HG03159 (cell line): ENCODE data around the gene SPTLC3.

ENCODE experiments used
- ATAC-seq: cut with Tn5 transposase; IDR thresholded peaks from one replicate; pipeline ENCODE4 v1.9.1; 2021; ENCODE audit warnings: mild to moderate bottlenecking, moderate library complexity; ENCODE audit not compliant: unreplicated experiment

SPTLC3 gene

DNA sequence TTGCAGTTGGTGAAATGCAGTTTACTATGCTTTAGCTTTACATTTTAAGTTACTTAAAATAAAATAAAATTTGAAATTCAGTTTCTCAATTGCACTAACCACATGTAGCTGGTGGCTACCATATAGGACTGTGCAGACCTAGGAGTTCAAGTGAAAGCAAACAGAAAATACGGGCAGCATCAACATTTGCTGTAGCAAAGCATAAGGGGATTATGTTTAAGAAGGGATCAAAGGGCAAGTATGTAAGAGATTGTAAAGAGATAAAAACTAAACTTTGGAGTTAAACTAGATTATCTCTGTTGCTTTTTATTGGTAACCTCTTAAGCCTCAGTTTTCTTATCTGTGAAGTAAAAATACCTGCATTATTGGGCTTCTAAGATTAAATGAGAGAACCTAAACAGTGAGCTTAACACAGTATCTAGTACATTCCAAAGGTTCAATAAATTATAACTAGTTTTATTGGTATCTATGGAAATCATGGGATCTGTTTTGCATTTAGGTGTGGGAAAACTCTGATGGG, 81.2 kb downstream of the SPTLC3 start:
- ATAC-seq: no peak

DNA sequence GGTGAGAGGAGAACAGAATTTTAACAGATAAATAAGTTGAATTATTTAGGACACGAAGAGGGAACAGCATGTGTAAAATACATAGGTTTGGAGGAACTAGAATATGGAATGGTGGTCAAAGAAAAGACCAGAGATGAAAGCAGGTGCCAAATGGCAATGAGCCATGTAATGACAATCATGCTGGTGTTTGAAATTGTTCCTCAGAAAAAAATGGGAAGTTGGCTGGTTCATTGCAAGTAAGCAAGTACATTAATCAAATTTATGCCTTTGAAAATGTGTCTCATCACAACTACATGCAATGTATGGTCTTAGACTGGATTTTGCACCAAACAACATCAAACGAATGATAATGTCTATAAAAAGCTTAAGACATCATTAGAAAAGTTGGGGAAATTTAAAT, 83.3 kb downstream of the SPTLC3 start:
- no peak for ATAC-seq

DNA sequence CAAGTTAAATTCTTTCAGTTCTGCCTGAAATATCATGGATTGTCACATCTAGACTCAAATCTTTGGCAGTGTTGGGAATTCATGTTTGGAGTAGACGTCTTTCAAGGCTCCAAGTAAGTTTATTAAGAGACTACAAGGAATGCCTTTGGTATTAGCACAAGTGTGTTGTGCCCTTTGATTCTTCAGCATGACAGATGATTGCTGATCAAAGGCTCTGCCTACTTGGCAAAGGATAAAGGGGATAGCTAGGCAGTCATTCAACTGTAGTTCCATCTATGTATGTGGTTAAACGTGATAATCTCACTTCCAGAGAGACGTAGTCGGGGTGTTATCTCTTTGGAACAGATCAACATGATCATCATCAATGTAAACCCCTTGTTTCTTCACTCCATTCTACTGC, 86.2 kb downstream of the SPTLC3 start:
- ATAC-seq: no peak

DNA sequence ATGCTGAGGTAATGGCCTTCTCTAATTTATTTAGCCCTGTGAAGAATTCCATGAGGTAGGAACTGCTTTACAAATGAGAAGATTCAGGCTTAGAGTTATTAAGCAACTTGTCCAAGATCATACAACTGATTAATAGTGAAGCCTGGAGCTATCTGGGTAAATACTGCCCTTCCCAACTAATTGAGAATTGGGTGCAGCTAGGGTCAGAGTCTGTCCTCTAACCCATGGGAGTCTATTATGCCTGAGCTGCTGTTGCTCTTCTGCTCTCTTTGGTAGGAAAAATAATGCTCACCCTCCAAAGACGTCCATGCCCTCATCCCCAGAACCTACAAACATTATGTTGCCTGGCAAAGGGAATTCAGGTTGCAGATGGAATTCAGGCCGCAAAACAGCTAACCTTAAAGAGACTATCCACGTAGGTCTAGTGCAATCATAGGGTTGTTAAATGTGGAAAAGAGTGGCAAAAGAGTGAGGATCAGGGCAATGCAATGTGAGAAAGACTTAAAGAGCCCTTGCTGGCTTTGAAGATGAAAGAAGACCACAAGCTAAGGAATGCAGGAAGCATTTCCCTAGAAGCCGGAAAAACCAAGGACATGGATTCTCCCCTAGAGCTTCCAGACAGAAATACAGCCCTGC, 90.1 kb downstream of the SPTLC3 start:
- ATAC-seq: no peak

DNA sequence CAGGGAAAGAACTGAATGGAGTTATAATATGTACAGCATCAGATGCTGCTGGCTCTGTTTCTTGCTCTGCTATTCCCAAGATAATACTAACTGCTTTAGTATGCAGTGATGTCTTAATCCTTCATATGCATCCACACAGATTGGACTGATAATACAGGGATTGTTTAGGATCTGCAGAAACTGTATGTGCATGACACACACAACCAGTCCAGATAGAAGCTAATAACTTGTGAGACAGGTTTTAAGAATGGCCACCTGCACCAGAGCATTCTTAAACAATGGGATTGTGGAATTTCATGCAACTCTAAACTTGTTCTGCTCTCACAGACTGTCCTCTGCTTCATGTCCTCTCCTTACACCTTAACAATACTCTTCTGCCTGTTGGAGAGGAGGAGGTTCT, 90.9 kb downstream of the SPTLC3 start:
- ATAC-seq: no peak

DNA sequence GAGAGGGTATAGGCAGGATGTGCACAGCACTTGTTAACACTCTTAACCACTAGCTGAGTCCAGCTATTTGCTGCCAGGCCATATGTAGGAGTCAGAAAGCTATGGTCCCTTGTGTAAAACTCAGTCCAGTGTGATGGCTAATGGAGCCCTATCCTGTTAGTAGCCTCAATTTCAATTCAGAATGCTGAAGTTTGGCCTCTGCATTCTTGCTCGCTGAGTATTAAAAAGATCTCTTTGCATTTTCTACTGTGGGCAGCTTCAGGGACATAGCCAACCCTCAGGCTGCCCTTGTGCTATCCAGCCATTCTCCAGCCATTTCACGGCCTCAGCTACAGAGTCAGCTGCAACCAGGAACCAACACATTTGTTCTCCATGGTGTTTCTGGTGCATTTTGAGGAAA, 92.5 kb downstream of the SPTLC3 start:
- no peak for ATAC-seq

DNA sequence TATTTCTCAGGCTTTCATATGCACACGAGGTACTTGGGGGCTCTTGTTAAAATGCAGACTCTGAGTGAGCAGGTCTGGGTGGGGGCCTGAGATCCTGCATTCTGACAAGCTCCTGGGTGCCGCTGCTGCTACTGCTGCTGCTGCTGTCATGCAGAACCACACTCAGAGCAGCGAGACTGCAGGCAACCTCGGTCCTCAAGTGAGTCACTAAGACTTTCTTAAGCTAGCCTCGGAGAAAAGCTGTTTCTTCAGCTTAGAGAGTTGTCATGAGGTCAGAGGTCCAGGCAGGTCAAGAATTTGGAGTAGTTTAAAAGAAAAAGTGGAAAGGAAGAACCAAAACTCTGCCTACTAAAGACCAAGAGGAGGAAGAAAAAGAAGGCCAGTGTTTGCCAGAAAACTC, 92.9 kb downstream of the SPTLC3 start:
- no peak for ATAC-seq

DNA sequence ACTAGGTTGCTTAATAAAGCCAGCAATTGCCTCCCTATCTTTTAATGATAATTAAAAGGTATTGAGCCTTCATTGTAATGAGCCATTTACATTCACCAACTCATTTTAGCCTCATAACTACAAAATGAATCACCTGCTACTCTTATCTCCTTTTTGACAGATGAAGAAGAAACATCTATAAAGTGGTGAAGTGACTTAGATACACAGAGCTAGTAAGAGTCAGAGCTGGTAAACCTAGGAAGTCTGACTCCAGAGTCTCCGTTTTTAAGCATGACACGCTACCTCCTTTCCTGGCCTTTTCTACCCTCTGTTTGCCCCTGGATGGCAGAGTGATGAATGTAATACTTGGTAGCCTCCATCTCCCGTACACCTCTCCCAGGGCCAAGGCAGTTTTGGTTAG, 93.5 kb downstream of the SPTLC3 start:
- no peak for ATAC-seq

DNA sequence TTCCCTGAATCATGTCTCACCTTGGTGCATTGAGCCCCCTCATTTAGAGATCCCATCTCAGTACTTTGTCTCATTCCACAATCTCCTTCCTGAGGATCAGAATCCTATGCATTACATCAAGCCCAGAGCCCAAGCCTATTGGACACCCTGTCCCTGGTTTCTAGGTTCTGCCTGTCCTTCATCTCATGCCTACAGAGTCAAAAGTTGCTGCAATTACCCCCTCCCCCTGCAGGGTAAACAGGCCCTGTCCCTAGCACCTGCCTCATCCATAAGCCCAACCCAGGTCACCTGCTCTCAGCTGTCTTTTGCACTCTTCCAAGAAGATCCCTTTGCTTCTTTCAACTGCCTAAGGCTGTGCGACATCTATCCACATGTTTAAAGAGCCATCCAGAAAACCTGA, 93.9 kb downstream of the SPTLC3 start:
- ATAC-seq: no peak

DNA sequence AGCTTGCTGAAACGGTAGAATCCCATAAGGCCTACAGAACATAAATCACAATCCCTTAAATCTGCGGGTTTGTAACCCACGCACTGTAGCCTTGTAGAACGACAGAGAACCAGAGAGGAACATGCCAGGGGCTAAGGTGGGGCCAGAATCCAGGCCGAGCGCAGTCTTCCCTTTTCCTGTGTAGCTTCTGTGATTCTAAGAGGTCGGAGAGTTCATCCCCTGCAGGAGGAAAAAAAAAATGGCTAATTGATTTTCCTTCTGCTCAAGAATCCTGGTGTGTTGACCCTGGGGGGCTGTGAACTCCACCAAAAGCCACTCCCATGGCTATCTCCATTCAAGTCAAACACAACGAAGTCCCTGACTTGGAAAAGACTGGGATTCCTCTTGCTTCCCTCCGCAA, 96.3 kb downstream of the SPTLC3 start:
- ATAC-seq: no peak

DNA sequence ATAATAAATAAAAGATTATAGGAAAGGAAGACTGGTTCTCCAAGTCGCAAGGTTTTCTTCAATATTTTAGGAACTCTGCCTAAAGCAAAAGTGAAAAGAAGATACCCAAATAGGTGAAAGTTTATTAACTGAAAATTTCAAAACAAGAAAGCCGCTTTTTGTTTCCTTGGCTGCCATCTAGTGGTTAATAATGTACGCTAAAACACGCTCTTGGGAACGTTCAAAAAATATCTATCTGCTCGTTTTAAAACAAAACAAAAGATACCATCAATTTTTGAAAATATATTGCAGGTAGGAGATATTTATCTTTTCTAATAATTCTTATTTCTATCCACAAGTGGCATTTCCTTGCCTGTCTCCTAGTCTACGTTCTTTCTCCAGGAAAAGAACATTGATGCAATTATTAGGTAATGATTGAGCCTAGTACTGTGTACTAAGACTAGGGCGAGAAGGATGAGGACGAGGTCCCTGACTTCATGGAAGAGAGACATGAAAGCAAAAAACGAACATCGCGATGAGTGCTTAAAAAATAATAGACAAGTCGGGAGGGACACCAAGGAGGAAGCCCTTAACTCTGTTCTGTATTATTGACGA, 97.2 kb downstream of the SPTLC3 start:
- ATAC-seq: no peak

DNA sequence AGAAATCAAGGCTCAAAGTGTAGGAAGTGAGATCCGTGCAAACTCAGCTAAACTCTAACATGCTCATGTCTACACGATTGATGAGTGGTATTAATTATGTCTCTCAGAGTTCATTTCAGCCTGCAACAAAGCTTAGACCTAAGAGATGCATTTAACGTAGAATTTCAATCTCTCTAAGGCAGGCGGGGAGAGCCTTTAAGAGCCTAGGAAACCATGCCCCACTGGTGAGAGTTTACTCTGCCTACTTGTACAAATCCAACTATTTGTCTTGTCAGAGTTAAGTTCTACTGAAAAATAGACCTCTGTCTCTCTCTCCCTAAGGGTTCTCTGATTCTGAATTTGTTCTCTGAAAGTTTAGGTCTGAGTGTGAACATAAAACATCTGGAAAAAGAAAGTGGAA, 100.9 kb downstream of the SPTLC3 start:
- ATAC-seq: no peak

DNA sequence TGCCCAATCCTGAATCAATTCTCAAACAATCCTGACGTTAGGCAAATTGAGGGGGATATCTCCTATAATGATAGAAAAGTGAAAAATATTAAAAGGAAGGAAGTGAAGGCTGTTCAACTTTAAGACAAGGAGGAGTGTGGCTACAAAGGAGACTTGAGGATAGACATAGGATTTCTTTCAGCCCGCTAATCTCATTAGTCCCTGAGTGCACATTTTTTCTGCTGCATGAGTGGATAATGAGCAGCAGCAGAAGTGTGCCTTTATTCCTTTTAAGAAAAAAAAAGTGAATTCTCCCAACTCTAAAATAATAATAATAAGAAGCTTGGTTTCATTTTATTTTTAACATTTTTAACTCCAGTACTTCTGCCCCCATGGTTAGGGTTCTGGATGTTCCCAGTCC, 102.0 kb downstream of the SPTLC3 start:
- no peak for ATAC-seq

DNA sequence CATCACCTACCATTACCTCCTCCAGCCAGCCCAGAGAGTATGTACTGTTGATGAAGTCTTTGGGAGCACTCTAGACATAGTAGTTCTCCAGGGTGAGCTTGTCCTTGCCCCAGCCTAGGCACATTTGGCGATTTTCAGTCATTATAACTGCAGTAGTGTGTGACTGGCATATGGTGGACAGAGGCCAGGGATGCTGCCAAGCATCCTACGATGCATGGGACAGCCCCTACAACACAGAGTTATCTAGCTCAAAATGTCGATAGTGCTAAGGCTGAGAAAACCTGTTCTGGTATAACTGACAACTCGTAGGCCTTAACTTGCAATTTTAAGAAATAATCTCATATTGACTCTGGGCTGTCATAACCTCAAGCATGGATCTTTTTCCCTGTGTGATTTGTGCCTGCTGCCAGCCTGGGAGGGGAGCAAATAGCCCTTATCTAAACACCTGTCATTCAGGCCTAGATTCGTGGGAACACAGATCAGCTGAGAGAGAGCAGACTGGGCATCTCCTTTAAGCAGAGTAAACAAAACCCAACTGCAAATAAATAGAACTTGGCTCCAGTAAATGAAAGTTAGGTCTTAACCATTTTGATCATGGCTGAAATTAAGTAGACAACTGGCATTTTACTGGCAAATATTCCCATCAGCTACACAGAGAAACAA, 102.6 kb downstream of the SPTLC3 start:
- no peak for ATAC-seq

DNA sequence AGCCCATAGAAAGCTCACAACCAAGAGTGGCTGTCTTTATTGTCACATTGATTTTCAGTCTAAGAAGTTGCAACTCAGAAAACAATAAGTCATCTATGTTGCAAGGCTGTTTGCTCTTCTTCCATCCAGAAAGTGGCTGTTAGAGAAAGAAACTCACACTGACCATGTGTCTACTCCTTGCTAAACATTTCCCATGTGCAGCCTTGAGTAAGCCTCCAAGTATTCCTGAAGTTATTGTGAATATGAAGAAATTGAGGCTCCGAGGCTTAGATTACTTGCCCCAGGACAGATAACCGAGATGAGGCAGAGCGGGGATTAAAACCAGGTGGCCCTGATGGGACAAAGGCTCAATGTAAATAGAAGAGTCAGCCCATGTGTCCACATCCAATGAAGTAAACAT, 105.0 kb downstream of the SPTLC3 start:
- ATAC-seq: no peak

DNA sequence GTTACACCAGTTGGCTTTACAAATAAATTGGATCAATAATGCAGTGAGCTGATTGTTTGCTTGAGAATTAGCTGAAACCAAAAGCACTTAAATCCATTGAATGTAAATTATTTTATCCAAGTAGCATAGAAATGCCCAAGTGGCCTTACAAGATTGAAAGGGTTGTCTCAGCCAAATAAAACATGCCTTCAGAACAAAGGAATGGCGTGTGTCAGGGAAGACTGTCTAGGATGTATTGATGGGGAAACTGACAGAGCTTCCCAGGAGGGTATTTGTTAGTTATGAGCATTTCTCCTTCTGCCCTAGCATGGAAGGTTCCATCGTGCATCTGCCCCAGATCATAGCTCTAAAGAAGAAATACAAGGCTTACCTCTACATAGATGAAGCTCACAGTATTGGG, 108.4 kb downstream of the SPTLC3 start:
- ATAC-seq: no peak

DNA sequence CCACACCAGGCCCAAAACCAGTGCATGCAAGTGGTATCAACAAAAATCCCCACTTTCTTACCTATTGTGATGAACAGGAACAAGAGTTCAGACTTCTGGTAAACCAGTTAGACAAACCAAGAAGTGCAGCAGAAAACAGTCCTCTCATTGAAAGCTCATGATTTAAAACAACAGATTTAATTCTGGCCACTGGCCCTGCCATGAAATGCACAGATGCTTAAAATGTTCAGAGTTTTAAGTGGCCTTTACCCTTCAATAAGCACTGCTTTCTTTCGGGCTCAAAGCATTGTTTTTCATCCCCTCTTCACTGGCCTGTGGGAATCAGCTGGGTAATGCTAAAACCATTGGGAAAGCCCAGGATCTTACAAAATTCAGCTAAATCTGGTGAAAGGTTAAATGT, 109.9 kb downstream of the SPTLC3 start:
- no peak for ATAC-seq

DNA sequence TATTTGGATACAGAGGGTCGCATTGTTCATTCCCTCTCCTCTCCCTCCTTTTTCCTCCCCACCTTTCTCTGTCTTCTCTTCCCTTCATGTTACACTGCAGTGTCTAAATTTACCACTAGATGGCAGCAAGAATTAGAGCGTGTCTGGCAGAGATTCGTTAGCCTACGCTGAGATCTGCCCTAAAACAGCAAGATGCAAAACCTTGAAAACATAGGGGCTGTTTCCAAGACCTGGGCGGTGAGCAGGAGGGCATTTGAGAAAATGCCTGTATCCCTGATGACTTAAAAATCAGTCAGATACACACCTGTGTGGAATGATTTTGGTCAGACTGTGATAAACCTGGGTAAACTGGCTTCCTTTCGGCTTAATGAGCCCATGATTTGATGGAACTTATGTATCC, 110.8 kb downstream of the SPTLC3 start:
- peak; percentile 69 for ATAC-seq

DNA sequence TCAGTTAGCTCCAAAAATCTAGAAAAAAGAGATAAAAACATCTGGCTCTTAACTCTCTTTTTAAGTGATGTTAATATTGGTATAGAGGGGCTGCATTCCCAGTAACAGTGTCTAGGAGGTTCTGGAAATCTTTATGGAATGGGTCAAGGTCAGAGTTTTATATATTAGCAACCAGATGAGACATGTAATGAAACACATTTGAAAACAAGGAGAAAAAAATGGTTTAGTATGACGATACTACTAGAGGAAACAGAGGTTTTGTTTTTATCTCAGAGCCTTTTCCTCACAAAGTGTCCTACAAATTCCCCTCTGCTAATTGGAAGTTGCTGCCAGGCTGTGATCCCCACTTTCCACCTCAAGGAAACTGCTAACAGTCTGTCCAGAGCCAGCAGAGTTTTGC, 111.7 kb downstream of the SPTLC3 start:
- no peak for ATAC-seq

DNA sequence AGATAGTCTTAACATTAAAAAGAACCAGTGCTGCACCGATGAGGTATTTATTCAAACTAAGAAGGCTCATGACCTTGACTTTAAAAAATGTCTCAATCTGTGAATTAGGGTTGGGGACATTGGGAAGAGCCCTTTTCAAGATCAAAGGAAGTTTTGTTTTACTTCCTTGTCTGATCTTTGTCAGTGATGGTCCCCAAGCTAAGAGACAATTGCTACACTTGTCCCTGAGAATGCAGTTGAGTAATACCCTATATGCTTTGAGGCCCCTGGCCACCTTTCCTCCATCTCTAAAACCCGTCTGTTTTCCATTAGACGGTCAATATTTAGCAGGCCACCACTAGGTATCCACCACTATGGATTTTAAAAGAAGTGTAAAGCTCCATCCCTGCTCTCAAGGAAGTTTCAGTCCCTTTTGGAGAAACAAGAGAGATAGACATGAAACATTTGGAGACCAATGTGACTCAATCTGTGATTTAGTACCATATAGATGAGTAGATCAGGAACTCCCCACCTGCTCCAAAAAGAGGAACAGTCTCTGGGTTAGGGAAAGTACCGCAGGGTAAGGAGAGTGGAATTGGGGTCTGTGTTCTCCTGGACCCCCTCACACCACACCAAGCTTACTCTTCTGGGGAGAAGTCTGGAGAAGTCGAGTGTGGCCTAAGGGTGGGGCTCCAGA, 113.2 kb downstream of the SPTLC3 start:
- peak; percentile 72 for ATAC-seq

DNA sequence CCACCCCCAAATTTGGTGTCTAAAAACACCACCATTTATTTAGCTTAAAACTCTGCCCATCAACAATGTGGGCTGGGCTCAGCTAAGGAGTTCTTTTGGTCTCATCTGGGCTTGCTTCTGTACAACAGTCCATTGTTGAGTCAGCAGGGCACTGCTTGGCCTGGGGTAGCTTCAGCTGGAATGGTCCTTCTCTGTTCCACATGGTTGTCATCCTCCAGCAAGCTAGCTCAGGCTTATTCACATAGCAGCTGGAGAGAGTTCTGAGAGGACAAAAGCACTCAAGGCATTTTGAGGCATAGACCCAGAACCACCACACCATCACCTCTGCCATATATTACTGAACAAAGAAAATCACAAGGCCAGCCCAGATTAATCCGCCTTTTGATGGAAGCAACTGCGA, 116.7 kb downstream of the SPTLC3 start:
- ATAC-seq: no peak

DNA sequence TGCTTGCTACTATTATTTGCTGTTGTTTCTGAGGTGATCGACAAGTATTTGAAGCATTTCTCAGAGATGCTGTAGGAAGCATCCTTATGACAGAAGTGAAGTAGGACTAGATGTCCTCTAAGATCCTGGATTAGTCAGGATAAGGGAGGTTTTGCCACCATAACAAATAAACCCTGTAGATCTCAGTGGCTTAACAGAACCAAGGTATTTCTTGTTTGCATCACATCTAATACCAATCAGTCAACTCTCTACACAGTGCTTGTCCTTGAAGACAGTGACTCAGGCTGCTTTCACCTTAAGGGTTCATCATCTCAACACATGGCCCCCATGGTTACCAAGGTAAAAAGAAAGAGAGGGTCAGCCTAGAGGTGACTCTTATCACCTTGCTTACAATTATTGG, 119.4 kb downstream of the SPTLC3 start:
- no peak for ATAC-seq
